ENCODE results near the gene CACNG3.

Gene CACNG3

GRCh38 chr16:24382762-24383407, 126.8 kb downstream of the CACNG3 start:
- DNase-seq (ENCODE audit: low read depth in 2 of 3, low spot score in 1 of 3), result no peak

GRCh38 chr16:24394341-24394740, 138.2 kb downstream of the CACNG3 start:
- no peak for DNase-seq (ENCODE audit: low read depth in 2 of 3, low spot score in 1 of 3)

- no peak for DNase-seq (ENCODE audit: low read depth in 2 of 3, low spot score in 1 of 3)
Measured at GRCh38 chr16:24396350-24397271, 140.5 kb downstream of the CACNG3 start.

- DNase-seq (ENCODE audit: low read depth in 2 of 3, low spot score in 1 of 3), result no peak
Measured at GRCh38 chr16:24409045-24409444, 152.9 kb downstream of the CACNG3 start.
